ENCODE measurements around the gene ALDH2. TPM values are rescaled to one million over a fixed set of nuclear protein-coding genes. Genes with fewer than 3 reads are reported as not detected.

The ALDH2 gene
- total and polyA plus RNA-seq, 10 of the 15 experiments (the other 5 are each of a cell fraction or from before 2014, with no cell fraction given) = 1.4 to 16.4 (median 8.7) TPM

- H3K27ac ChIP-seq (ENCODE audit: control insufficient read depth, insufficient read depth) = no peak overlapping the region
- ChIA-PET POLR2A (interaction anchor here (0.5 kb wide), 1 partner anchor 33 kb away, joined by 4 read pairs; no protein-coding TSS in a partner anchor), RAD21 (ENCODE audit: unreplicated experiment) (no interaction called here), SMC1A (ENCODE audit: uncharacterized antibody, unreplicated experiment) (interaction anchor here (1.5 to 2.6 kb wide), 3 partner anchors 19 to 56 kb away, joined by 3 to 12 read pairs (median 6); no protein-coding TSS in a partner anchor), CTCF (interaction anchor here (7.0 kb wide), 1 partner anchor 57 kb away, joined by 170 read pairs; no protein-coding TSS in a partner anchor)
- no TSS peak for BruUV-seq (replicated peaks)
- intact Hi-C loops (cut with micrococcal nuclease; ENCODE audit: unreplicated experiment) = loop anchor here (1.0 kb wide), 1 partner anchor 57 kb away; no protein-coding TSS in a partner anchor
- H3K4me1 ChIP-seq (ENCODE audit: control insufficient read depth, insufficient read depth, low read length) = peaks cover 31% of the 10 kb centered on the region
- H4K20me1 ChIP-seq (ENCODE audit: control insufficient read depth, insufficient read depth) = no peaks in the 10 kb centered on the region
- no peaks in the 10 kb centered on the region for H3K9me3 ChIP-seq (replicated peaks; ENCODE audit: control insufficient read depth, insufficient read depth, low read length)
- H3K27me3 ChIP-seq (replicated peaks in 1 of 2; ENCODE audit: control insufficient read depth in 2 of 2, insufficient read depth in 2 of 2, low read length in 1 of 2) = no peaks in the 10 kb centered on the region
- H3K79me2 ChIP-seq (ENCODE audit: control insufficient read depth, insufficient read depth, low read length) = no peaks in the 10 kb centered on the region
- H3K36me3 ChIP-seq (ENCODE audit: control insufficient read depth in 2 of 2, insufficient read depth in 2 of 2, low read length in 1 of 2) = no peaks in the 10 kb centered on the region
- 87% methylated on average over 7 of the region's 7 CpGs for WGBS (ENCODE audit: insufficient coverage, insufficient replicate concordance, low lambda C conversion rate, missing lambda C conversion rate)
- DNase-seq (ENCODE audit: low read depth, low spot score) (no peak), ATAC-seq (no peak), FAIRE-seq (no peak)
- in situ Hi-C loops (cut with MboI) = loop anchor here (10.0 kb wide), 1 partner anchor 58 kb away; no protein-coding TSS in a partner anchor
- H3K4me2 ChIP-seq (ENCODE audit: control insufficient read depth, insufficient read depth) = no peak overlapping the region
- H2AFZ ChIP-seq (ENCODE audit: control insufficient read depth, low read depth, low read length) = no peak overlapping the region
- H3K4me3 ChIP-seq = no peak overlapping the region
- H3K9ac ChIP-seq (ENCODE audit: control insufficient read depth, insufficient read depth, low read length) = no peak overlapping the region
- TF ChIP-seq EZH2 (IDR thresholded peaks at IDR 0.05; ENCODE audit: borderline replicate concordance, control insufficient read depth, low read depth, low read length) = no peak
- TF ChIP-seq, protein P1, sequence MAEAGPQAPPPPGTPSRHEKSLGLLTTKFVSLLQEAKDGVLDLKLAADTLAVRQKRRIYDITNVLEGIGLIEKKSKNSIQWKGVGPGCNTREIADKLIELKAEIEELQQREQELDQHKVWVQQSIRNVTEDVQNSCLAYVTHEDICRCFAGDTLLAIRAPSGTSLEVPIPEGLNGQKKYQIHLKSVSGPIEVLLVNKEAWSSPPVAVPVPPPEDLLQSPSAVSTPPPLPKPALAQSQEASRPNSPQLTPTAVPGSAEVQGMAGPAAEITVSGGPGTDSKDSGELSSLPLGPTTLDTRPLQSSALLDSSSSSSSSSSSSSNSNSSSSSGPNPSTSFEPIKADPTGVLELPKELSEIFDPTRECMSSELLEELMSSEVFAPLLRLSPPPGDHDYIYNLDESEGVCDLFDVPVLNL (IDR thresholded peaks at IDR 0.05; ENCODE audit: low read depth, low read length) = no peak
- TF ChIP-seq GATAD2B (conservative IDR thresholded peaks at IDR 0.05; ENCODE audit: low read depth) = no peak
- no peak for TF ChIP-seq CUX1 (IDR thresholded peaks at IDR 0.05; ENCODE audit: insufficient replicate concordance, low read depth, low read length)
- no peak for TF ChIP-seq HSF1 (IDR thresholded peaks at IDR 0.05; ENCODE audit: low read depth, low read length)
- TF ChIP-seq ZNF217 (IDR thresholded peaks at IDR 0.05) = no peak
- TF ChIP-seq BACH1 (IDR thresholded peaks at IDR 0.05; ENCODE audit: borderline replicate concordance) = no peak
- no peak for TF ChIP-seq TARDBP (IDR thresholded peaks at IDR 0.05; ENCODE audit: borderline replicate concordance)
- TF ChIP-seq ZBTB40 (IDR thresholded peaks at IDR 0.05; ENCODE audit: borderline replicate concordance) = no peak
- TF ChIP-seq ZBED1 (IDR thresholded peaks at IDR 0.05; ENCODE audit: borderline replicate concordance) = no peak
- TF ChIP-seq MYC (IDR thresholded peaks at IDR 0.05; ENCODE audit: insufficient read depth, insufficient read length, insufficient replicate concordance, low read length, severe bottlenecking) = no peak
- TF ChIP-seq IRF4 (IDR thresholded peaks at IDR 0.05; ENCODE audit: low read depth, low read length) = no peak
These were observed 10.1 kb upstream of the ALDH2 start for GRCh38 chr12:111756681-111757080.

All from GM12878 (cell line).